D721Med (cell line): ENCODE data around the gene TMIGD1.

Experiments
- DNase-seq: peaks from one replicate; pipeline ENCODE4 v3.0.0; 2011; ENCODE audit warnings: low spot score; ENCODE audit not compliant: insufficient read length
- FAIRE-seq: peaks from 2 replicates; lab custom pipeline; 2011; peaks lifted over from hg19 to GRCh38; lab: Jason Lieb, UNC
- TF ChIP-seq, protein P1 (sequence below): IDR thresholded peaks from 2 replicates; pipeline ENCODE4 v1.5.1; 2012; ENCODE audit warnings: mild to moderate bottlenecking, control low read depth; ENCODE audit not compliant: insufficient read depth; ENCODE audit errors: missing control alignments

TMIGD1 gene

DNA sequence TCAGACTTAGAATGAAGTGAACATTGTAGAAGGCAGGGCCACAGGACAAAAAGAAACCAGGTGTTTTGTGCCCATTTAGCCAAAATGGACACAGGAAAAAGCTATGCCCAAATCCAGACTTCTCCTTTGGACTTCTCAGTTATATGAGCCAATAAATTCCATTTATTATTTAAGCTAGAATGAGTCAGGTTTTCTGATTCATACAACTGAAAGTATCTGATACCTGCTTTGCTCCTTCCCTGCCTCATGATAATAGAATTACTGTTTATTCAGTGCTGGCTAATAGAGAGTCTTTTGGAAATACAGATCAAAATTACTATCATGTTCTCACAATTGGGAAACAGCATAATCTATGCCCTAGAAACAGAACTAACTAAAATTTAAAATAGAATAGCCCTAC lies 36.1 kb upstream of the TMIGD1 start:
- FAIRE-seq = no peak
- no peak for DNase-seq
- TF ChIP-seq, protein P1, sequence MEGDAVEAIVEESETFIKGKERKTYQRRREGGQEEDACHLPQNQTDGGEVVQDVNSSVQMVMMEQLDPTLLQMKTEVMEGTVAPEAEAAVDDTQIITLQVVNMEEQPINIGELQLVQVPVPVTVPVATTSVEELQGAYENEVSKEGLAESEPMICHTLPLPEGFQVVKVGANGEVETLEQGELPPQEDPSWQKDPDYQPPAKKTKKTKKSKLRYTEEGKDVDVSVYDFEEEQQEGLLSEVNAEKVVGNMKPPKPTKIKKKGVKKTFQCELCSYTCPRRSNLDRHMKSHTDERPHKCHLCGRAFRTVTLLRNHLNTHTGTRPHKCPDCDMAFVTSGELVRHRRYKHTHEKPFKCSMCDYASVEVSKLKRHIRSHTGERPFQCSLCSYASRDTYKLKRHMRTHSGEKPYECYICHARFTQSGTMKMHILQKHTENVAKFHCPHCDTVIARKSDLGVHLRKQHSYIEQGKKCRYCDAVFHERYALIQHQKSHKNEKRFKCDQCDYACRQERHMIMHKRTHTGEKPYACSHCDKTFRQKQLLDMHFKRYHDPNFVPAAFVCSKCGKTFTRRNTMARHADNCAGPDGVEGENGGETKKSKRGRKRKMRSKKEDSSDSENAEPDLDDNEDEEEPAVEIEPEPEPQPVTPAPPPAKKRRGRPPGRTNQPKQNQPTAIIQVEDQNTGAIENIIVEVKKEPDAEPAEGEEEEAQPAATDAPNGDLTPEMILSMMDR = no peak

DNA sequence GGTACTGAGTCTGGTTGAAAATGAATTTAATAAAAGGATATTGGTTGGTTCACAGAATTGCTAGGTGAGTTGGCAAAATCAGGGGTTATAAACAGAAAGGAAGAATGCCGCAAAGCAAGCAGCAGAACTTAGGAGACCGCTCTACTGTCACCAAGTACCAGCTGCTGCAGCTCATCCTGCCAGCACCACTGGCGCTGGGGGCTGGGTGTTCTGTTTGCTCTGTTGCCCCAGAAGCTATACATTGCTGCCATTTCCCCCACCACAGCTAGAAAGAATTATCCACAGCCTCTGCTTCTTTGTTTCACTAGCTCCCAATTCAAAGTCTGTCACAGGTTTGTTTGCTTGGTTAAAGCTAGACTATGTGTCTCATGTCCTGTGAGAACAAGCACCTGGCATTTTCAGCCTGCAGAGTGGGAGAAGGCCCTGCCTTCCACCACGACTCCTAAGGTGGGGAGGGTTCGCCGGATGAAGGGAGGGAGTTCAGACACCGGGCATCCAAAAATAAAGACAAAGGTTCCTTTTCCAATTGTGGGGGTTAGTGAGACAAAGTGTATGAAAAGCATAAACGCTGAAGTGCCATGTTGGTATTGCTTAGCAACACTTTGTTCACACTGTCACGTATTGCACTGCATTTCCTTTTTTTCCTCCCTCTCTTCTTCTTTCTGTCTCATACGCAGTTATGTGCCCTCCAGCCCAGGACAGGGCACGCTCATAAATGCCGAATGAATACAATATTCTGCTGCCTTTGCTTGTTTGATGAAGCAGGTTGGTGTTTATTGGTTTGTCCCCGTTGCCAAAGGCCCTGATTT lies 35.3 kb upstream of the TMIGD1 start:
- TF ChIP-seq, protein P1 = no peak
- DNase-seq = no peak
- no peak for FAIRE-seq

DNA sequence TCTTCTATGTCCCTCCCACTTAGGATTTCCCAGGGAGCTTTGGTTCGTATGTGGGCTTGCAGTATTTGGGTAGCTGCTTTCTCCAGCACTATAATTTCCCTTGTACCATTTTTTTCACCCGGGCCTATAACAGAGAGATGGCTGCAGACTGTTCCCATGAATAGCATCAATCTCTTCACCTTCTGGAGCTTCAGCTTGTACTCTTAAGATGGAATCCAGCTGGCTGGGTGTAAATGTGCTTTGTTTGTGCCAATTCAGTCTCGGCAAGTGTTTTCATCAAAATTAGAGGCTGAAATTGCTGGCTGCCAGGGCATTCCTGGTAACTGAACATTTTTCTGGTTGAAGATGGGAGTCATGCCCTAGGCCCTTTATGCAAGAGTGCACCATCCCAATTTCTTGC lies 32.7 kb upstream of the TMIGD1 start:
- no peak for DNase-seq
- TF ChIP-seq, protein P1 = no peak
- FAIRE-seq = no peak

DNA sequence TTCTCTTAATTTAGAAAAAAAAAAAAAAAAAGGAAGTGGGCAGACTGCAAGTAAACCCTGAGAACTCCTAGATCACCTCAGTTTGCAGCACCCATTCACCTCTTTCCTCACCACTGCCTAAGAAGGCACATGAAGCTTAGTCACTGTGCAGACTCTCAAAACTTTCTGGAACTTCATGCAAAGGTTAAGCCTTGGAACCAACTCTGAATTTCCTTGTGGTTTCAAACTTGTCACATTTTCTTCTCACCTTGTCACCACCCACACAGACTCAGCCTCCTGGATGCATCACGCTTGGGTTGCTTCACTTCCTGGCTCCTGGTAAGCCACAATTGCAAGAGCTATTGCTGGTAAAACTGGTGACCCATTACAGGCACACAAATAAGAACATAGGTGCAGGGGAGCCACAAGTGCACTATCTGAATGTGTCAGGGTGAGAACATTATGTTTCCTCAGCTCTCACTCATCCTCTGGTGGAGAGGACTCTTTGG lies 29.9 kb upstream of the TMIGD1 start:
- DNase-seq (no peak), FAIRE-seq (no peak)
- TF ChIP-seq, protein P1 = no peak

DNA sequence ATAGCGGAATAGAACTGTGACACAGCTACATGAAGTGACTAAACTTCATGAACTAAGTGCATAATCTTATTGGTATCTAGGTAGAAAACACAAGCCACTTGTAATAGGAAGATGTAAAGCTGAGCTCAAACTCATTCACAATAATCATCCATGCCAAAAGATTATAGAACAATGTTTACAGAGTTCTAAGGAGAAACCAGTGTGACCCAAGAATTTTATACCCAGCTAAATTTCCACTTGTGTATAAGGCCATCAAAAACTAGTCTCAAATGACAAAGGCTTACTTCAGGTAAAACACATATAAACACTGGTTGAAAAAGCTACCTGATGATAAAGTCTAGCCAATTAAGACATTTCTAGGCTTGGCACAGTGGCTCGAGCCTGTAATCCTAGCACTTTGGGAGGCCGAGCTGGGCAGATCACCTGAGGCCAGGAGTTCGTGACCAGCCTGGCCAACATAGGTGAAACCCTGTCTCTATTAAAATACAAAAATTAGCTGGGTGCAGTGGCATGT lies 28.0 kb upstream of the TMIGD1 start:
- FAIRE-seq (no peak), DNase-seq (no peak)
- TF ChIP-seq, protein P1 = no peak

DNA sequence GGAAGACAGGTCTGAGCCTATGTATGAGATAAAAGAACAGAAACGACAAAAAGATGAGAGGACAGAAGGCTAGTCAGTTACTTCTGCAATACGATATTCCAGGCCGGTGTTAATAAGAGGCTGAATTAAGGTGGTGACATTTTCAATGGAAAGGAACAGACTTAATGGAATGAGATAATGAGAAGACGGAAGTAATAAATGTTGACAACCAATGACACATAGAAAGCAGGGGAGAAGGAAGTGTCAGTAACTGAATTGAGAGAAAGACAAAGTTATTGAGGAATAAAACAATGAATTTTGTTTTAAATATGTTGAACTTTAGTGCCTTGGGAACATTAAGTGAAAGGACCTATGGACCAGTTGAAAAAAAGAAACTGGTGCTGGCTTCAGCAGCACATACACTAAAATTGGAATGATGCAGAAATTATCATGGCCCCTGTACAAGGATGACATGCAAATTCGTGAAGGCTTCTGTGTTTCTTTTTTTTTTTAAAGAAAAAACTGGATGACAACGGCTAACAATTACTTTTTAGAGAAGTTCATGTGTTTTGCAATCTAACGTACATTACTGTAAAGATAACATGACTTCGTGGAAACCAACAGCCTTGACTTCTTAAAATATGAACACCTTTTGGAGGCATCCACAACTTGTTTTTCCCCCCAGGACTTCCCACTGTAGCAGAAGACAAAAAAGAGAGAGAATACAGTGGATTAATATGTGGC lies 26.4 kb upstream of the TMIGD1 start:
- DNase-seq = no peak
- TF ChIP-seq, protein P1 = no peak
- no peak for FAIRE-seq
